GM19467 (cell line): ENCODE data around the gene GON4L.
A peak's percentile ranks its signal among the peaks of the same experiment; 100 is the strongest.
"Not testable (repeated sequence)": the region's sequence is repeated elsewhere in the genome, so short reads cannot be mapped to it uniquely, and the experiment has no call there.

Source experiments
- ATAC-seq: cut with Tn5 transposase; IDR thresholded peaks from one replicate; pipeline ENCODE4 v1.9.1; 2021; ENCODE audit warnings: mild to moderate bottlenecking, moderate library complexity; ENCODE audit not compliant: unreplicated experiment

Gene GON4L

GRCh38 chr1:155856975-155857930, at the start of gene GON4L:
GON4L (minus strand) TSS chr1:155857214; CDS start chr1:155853780, 3,434 bp downstream.
- peak; percentile 42 for ATAC-seq

- ATAC-seq, result no peak
Measured at GRCh38 chr1:155904261-155904660, 47.2 kb upstream of the GON4L start.

- ATAC-seq, result no peak
Measured at GRCh38 chr1:155900161-155900560, 43.1 kb upstream of the GON4L start.

- ATAC-seq, result no peak
Measured at GRCh38 chr1:155899683-155900082, 42.7 kb upstream of the GON4L start.

- ATAC-seq, result no peak
Measured at GRCh38 chr1:155898888-155899287, 41.9 kb upstream of the GON4L start.

- no peak for ATAC-seq
Measured at GRCh38 chr1:155897746-155898145, 40.7 kb upstream of the GON4L start.

- ATAC-seq, result not testable (repeated sequence)
Measured at GRCh38 chr1:155896476-155896875, 39.5 kb upstream of the GON4L start.

- not testable (repeated sequence) for ATAC-seq
Measured at GRCh38 chr1:155895617-155896016, 38.6 kb upstream of the GON4L start.

- no peak for ATAC-seq
Measured at GRCh38 chr1:155893389-155894142, 36.6 kb upstream of the GON4L start.

- ATAC-seq, result no peak
Measured at GRCh38 chr1:155892796-155893195, 35.8 kb upstream of the GON4L start.

- ATAC-seq, result no peak
Measured at GRCh38 chr1:155890251-155890650, 33.2 kb upstream of the GON4L start.

- no peak for ATAC-seq
Measured at GRCh38 chr1:155889566-155889965, 32.6 kb upstream of the GON4L start.

GRCh38 chr1:155888481-155888880, 31.5 kb upstream of the GON4L start:
- no peak for ATAC-seq

GRCh38 chr1:155884982-155885381, 28.0 kb upstream of the GON4L start:
- ATAC-seq, result no peak

- ATAC-seq, result no peak
Measured at GRCh38 chr1:155884031-155884960, 27.3 kb upstream of the GON4L start.

GRCh38 chr1:155882766-155883165, 25.8 kb upstream of the GON4L start:
- ATAC-seq, result no peak

GRCh38 chr1:155882235-155882634, 25.2 kb upstream of the GON4L start:
- no peak for ATAC-seq

- no peak for ATAC-seq
Measured at GRCh38 chr1:155880950-155881349, 23.9 kb upstream of the GON4L start.

GRCh38 chr1:155880251-155880650, 23.2 kb upstream of the GON4L start:
- ATAC-seq, result no peak

- ATAC-seq, result no peak
Measured at GRCh38 chr1:155877945-155878344, 20.9 kb upstream of the GON4L start.

GRCh38 chr1:155873860-155874259, 16.8 kb upstream of the GON4L start:
- no peak for ATAC-seq
